GM21390 (cell line): ENCODE results near the gene CHRNA3.

Experiments
- ATAC-seq: cut with Tn5 transposase; IDR thresholded peaks from one replicate; pipeline ENCODE4 v1.9.1; 2021; ENCODE audit not compliant: unreplicated experiment

Gene CHRNA3

GRCh38 chr15:78620527-78621421 is at the start of gene CHRNA3:
Gene CHRNA3, minus strand, starts transcription at chr15:78620996. Its CDS starts 202 bp downstream, at chr15:78620794.
- ATAC-seq = no peak

DNA sequence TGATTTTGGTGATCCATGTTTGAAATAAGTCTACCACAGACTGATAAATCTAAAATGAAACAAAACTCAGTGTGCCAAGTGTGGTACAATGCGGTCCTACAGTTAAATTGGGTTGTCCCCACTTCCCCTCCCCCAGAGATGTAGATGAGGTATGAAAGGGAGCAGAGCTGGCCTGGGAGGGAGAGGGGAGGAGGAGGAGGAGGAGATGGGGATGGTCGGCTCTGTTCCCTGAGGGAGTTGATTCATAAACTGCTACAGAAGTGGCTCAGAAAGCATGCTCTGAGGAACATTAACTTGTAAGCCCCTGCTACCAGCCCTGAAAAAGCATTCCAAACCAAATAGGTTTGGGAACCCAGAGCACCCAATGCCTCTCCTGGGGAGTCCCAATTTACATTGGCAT is 48.2 kb upstream of the CHRNA3 start:
- ATAC-seq = no peak

DNA sequence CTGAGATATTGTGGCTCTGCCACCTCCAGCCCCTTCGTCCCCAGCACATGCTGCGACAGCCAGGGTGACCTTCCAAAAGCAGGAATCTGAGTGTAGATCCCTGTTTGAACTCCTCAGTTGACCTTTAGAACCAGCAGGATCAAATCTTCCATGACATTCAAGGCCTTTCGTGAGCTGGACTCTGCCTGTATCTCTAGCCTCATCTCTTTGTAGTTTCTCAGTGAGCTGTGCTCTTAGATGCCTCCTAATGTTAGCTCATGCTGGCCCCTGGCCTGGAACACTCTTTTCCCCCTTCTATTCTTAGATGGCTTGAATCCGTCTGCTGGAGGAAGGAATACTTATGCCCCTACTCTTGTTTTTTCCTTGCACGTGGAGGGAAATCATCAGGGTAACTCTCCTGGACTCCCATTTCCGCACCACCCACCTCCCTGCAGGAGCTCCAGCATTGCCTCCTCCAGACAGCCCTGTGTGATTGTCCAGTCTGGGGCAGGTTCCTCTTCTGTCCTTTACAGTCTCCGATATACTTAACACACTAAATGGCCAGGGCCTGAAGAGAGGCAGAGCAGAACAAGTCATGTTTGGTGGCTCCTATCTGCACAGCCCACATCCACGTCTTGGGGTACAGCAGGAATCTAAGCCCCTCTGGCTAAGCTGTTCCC is 46.9 kb upstream of the CHRNA3 start:
- no peak for ATAC-seq

DNA sequence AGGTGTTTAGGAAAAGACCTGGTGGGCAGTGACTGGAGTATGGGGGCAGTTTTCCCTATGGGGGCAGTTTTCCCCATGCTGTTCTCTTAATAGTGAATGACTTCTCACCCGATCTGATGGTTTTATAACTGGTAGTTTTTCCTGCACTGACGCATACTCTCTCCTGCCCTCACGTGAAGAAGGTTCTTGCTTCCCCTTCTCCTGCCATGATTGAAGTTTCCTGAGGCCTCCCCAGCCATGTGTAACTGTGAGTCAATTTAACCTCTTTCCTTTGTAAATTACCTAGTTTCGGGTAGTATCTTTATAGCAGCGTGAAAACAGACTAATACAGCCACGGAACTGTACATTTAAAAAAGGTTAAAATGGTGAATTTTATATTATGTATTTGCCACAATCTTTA is 45.2 kb upstream of the CHRNA3 start:
- ATAC-seq = no peak

- ATAC-seq = no peak
These were observed 42.9 kb upstream of the CHRNA3 start for GRCh38 chr15:78663703-78664102.

DNA sequence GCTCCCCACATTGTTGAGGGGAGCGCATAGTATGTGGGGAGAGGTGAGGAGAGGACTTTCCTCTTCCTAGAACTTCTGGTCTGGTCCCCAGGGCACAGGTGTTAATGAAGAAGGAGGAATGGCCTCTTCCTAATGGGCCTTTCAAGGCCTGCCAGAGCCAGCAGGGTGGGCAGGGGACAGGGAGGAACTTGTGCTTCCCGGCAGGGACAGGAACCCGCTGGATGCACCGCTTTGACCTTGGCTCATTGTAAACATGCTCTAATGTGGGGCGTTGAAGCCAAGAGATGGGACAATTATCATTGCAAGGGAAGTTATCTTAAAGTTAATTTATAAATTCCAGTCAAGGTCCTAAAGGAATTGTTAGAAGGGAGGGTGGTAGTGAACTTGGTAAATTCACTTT is 41.2 kb upstream of the CHRNA3 start:
- ATAC-seq = no peak

- no peak for ATAC-seq
These were observed 40.2 kb upstream of the CHRNA3 start for GRCh38 chr15:78661001-78661400.

DNA sequence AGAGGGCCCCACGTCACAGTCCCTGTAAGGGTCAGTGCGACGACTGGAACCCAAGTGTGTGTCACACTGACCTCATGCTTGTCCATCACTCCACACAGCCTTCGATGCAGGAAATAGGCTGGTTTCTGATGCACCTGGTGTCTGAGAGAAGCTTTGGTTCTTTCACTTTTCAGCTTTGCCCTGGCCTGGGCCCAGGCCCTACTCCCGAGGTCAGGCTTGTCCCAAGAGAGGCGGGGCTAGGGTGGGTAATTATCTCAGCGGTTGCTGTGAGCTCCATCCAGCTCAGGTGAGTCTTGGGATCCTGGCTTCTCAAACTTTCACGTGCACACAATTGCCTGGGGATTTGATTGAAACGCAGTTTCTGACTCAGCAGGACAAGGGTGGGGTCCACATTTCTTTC is 39.8 kb upstream of the CHRNA3 start:
- no peak for ATAC-seq

GRCh38 chr15:78658823-78659222 is 38.0 kb upstream of the CHRNA3 start:
- ATAC-seq = no peak

DNA sequence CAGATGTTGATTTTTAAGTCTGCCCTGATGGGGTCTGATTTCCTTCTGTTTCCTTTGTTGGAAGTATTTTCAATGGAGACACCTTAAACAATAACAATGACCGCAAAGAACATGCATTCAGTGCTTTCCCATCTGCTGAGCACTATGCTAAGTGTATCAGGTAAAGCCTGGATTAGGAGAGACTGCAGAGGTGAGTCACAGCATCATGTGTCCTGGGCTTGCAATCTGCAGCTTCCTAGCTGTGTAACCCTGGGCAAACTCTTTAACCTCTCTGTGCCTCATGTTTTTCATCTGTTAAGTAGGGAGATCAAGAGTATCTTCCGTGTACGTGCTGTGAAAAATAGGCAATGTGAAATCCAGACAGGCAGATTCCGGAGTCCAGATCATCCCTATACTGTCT is 33.5 kb upstream of the CHRNA3 start:
- ATAC-seq = no peak

- ATAC-seq = no peak
These were observed 31.3 kb upstream of the CHRNA3 start for GRCh38 chr15:78651930-78652615.

DNA sequence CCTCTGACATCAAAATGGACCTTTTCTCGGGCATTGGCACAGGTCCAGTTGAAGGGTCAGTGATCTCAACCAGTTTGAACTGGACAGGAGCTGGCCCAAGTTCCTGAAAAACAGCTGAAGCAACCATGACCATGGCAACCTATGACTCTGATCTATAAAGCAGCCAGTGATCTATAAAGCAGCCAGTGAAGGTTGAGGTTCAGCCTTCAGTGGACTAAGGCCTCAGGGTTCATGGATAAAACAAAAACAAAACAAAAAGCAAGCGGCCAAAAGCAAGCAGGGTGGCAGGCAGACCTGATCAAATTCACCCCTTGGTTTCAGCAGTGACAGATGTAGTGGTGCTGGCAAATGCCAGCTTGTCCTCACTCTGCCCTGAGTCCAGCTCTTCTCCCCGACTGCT is 30.2 kb upstream of the CHRNA3 start:
- ATAC-seq = no peak

DNA sequence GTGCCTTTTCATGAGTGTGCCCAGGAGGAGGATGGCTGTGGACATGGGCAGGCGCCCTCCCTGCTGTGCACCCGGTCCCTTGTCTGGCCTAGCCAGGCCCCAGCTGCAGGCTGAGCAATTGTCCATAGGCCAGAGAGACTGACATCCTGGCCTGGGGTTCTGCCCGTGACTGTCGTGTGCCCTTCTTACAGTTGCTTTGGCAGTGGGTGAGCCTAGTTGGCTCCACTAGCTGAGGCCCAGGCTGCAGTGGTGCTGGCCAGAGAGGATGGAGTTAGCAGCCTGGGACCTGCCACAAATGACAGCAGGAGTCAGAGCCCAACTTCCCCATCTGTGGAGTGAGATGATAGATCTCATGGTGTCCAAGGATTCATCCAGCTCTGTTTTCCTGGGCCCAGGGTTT is 29.2 kb upstream of the CHRNA3 start:
- no peak for ATAC-seq

DNA sequence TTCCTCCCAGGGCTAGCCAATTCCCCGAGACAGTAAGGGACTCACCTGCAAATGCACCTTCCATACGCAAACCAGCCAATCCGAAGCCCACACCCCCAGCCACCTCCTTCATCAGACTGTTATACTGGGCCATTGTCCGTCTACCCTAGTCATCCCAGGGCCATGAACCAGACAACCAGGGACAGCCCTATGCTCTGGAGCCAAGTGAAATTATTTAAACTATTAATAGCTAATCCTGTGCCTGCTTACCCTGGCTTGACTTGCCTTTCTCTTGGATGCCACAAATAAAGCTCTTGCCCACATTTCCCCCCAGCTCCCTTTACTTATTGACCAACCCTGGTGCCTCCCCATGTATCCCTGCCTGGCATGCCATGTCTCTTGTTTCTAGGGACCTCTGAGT is 24.2 kb upstream of the CHRNA3 start:
- no peak for ATAC-seq

- no peak for ATAC-seq
These were observed 21.5 kb upstream of the CHRNA3 start for GRCh38 chr15:78642331-78642730.

DNA sequence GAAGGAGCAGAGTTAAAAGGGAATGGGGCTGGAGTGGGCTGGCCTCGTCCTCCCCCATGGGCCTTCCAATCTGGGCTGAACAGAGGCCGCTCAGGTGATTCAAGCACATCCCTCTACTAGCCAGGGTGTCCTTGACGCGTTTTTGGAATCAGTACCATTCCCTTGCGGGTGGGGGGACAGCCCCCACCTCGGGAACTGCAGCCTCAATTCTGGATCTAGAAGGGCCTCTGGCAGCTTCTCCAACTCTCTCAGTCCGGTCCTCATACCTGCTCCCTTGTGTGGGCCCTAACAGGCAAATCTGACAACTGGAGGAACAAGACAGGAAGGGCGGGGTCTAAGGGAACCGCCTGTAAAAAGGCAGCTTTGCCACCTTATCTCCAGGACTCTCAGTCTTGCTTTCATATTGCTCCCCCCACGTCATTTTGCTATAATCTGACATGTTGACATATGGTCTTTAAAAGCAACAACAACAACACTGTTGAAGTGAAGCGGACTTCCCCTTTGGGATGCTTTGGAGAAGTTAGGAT is 21.0 kb upstream of the CHRNA3 start:
- no peak for ATAC-seq

GRCh38 chr15:78641102-78641748 is 20.4 kb upstream of the CHRNA3 start, which contains the start of gene CHRNB4:
Gene CHRNB4, minus strand, starts transcription at chr15:78641210. Its CDS starts 77 bp downstream, at chr15:78641133.
- no peak for ATAC-seq

DNA sequence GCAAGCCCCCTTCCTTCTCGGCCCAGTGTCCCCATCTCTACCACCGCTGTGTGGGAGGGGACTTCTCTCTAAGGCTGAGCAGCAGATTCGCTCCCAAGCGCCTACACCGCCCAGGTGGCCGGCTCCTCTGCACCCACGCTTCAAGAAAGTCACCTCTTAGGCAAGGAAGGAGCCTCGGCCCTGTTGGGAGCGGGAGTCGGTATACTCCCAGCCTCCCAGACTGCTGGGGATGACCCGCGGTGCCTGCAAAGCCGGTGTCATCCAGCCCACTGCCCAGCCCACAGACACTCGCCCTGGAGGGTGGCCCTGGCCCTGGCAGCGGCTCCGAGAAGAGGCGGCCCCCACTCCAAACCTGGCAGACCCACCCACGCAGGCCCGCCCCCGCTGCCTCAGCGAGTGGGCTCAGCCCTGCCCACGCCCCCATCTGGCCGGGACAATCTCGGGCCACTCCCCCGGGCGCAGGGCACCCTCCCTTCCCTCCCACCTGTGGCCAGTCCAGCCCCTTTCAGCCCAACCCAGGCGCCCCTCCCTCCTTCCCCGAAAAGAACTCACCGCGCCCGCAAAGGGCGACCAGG is 19.8 kb upstream of the CHRNA3 start:
- ATAC-seq = no peak

GRCh38 chr15:78638658-78639314 is 18.0 kb upstream of the CHRNA3 start:
- ATAC-seq = no peak

DNA sequence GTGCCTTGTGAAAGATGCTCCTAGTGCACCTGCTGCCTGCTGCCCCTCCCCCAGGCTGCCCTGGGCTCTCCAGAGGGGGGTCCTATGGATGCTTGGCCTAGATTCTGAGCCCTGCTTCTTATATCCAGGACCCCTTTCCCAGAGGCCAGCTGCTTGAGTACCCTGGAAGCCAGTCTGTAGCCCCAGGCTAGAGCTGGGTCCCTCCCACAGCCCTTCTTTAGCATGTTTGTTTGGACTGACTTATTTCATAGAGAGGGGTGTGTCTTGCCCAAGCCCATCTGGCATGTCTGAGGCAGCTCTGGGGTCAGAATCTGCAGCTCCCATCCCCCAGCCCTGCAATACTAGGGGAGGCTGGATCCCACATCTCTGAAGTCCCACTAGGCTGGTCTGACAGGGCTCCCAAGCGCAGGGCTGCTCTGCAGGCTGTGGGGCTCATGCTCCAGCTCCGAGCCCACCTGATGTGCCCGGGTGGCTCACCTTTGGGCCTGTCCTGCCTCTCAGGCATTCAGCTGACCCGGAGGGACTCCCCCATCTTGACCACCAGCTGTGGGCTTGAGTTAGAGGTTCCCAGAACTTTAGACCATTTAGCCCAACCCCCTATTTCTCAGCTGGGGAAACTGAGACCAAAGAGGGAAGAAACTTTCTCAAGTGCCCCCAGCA is 17.1 kb upstream of the CHRNA3 start:
- no peak for ATAC-seq
